ENCODE data around the gene CAMTA1. TPM values are rescaled to one million over a fixed set of nuclear protein-coding genes. Genes with fewer than 3 reads are reported as not detected.

The CAMTA1 gene
- polyA plus RNA-seq, 1 donor from 2014 or later = 162 TPM

DNA sequence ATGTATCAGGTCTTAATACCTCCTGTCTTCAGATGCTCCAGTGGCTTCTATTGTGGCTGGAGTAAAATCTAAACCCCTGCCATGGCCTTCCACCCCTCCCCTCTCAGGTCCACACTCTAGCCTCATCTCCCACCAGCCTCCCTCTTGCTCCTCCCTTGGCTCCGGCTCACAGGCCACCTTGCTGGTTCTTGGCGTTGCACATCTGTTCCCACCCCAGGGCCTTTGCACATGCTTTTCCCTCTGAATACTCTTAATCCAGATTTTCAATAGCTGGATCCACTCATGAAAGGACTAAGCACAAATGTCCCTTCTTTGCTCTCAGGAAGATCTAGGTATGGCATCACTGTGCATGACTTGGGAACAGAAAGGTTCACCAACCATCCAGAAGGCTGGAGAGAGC is 570.4 kb downstream of the CAMTA1 start:
- no peaks in the 10 kb centered on the region for H3K9me2 ChIP-seq (ENCODE audit: insufficient read depth, low read length)
- H4K20me1 ChIP-seq (ENCODE audit: insufficient read depth) = no peaks in the 10 kb centered on the region
- no peaks in the 10 kb centered on the region for H3K79me2 ChIP-seq (replicated peaks; ENCODE audit: insufficient read depth, low read length)
- H3K36me3 ChIP-seq (ENCODE audit: insufficient read depth, low read length) = no peaks in the 10 kb centered on the region
- H3K27me3 ChIP-seq (ENCODE audit: insufficient read depth, low read depth, low read length) = no peaks in the 10 kb centered on the region
- H3K4me2 ChIP-seq (ENCODE audit: low read length) = no peak overlapping the region
- no peak overlapping the region for H3K9ac ChIP-seq (ENCODE audit: low read length)
- no peak overlapping the region for H3K4me3 ChIP-seq (ENCODE audit: low read length)
- no peaks in the 10 kb centered on the region for H3K9me3 ChIP-seq (ENCODE audit: low read length)
- H3K27ac ChIP-seq (ENCODE audit: low read length) = no peak overlapping the region
- H3F3A ChIP-seq (ENCODE audit: insufficient read depth, low read length, poor library complexity, severe bottlenecking) = no peaks in the 10 kb centered on the region
- H2AFZ ChIP-seq (ENCODE audit: low read depth, low read length) = no peak overlapping the region
- TF ChIP-seq, protein P1, sequence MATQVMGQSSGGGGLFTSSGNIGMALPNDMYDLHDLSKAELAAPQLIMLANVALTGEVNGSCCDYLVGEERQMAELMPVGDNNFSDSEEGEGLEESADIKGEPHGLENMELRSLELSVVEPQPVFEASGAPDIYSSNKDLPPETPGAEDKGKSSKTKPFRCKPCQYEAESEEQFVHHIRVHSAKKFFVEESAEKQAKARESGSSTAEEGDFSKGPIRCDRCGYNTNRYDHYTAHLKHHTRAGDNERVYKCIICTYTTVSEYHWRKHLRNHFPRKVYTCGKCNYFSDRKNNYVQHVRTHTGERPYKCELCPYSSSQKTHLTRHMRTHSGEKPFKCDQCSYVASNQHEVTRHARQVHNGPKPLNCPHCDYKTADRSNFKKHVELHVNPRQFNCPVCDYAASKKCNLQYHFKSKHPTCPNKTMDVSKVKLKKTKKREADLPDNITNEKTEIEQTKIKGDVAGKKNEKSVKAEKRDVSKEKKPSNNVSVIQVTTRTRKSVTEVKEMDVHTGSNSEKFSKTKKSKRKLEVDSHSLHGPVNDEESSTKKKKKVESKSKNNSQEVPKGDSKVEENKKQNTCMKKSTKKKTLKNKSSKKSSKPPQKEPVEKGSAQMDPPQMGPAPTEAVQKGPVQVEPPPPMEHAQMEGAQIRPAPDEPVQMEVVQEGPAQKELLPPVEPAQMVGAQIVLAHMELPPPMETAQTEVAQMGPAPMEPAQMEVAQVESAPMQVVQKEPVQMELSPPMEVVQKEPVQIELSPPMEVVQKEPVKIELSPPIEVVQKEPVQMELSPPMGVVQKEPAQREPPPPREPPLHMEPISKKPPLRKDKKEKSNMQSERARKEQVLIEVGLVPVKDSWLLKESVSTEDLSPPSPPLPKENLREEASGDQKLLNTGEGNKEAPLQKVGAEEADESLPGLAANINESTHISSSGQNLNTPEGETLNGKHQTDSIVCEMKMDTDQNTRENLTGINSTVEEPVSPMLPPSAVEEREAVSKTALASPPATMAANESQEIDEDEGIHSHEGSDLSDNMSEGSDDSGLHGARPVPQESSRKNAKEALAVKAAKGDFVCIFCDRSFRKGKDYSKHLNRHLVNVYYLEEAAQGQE (IDR thresholded peaks at IDR 0.05; ENCODE audit: borderline replicate concordance) = no peak
- TF ChIP-seq POLR2AphosphoS5 (IDR thresholded peaks at IDR 0.05) = no peak
- TF ChIP-seq RAD21 (conservative IDR thresholded peaks at IDR 0.05) = no peak
- TF ChIP-seq TAF1 (IDR thresholded peaks at IDR 0.05; ENCODE audit: low read depth) = no peak
- no peak for TF ChIP-seq EP300 (conservative IDR thresholded peaks at IDR 0.05; ENCODE audit: poor library complexity, severe bottlenecking)
- no peak for TF ChIP-seq EZH2 (IDR thresholded peaks at IDR 0.05; ENCODE audit: borderline replicate concordance, insufficient read depth, low read length, poor library complexity, severe bottlenecking)
- TF ChIP-seq SMC3 (conservative IDR thresholded peaks at IDR 0.05; ENCODE audit: poor library complexity) = no peak
- TF ChIP-seq, protein P2, sequence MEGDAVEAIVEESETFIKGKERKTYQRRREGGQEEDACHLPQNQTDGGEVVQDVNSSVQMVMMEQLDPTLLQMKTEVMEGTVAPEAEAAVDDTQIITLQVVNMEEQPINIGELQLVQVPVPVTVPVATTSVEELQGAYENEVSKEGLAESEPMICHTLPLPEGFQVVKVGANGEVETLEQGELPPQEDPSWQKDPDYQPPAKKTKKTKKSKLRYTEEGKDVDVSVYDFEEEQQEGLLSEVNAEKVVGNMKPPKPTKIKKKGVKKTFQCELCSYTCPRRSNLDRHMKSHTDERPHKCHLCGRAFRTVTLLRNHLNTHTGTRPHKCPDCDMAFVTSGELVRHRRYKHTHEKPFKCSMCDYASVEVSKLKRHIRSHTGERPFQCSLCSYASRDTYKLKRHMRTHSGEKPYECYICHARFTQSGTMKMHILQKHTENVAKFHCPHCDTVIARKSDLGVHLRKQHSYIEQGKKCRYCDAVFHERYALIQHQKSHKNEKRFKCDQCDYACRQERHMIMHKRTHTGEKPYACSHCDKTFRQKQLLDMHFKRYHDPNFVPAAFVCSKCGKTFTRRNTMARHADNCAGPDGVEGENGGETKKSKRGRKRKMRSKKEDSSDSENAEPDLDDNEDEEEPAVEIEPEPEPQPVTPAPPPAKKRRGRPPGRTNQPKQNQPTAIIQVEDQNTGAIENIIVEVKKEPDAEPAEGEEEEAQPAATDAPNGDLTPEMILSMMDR (IDR thresholded peaks at IDR 0.05; ENCODE audit: poor library complexity, severe bottlenecking) = no peak
- TF ChIP-seq MXI1 (conservative IDR thresholded peaks at IDR 0.05; ENCODE audit: poor library complexity, severe bottlenecking) = no peak

DNA sequence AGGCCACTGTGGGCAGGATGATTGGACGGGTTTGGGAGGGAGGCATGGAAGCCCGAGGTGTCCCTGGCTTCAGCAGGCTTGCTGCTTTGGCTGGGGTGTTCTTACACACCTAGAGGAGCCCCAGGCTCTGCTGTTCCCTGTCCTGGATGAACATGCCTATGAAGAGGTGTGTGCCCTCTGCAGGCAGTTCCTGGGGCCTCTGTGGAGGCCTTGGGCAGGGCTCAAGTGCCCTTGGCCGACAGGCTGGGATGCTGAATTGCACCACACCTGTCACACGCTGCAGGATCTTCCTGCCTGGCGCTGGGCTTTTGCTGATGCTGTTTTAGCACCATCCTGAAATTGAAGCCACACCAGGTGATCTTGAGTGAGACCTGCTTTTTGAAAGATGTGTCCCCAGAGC is 570.8 kb downstream of the CAMTA1 start:
- Histone ChIP-seq H3F3A (ENCODE audit: insufficient read depth, low read length, poor library complexity, severe bottlenecking) (no peaks in the 10 kb centered on the region), H3K9me3 (ENCODE audit: low read length) (no peaks in the 10 kb centered on the region), H3K79me2 (replicated peaks; ENCODE audit: insufficient read depth, low read length) (no peaks in the 10 kb centered on the region), H3K9me2 (ENCODE audit: insufficient read depth, low read length) (no peaks in the 10 kb centered on the region), H3K36me3 (ENCODE audit: insufficient read depth, low read length) (no peaks in the 10 kb centered on the region), H4K20me1 (ENCODE audit: insufficient read depth) (no peaks in the 10 kb centered on the region), H3K9ac (ENCODE audit: low read length) (no peak overlapping the region), H3K27ac (ENCODE audit: low read length) (no peak overlapping the region), H2AFZ (ENCODE audit: low read depth, low read length) (no peak overlapping the region), H3K27me3 (ENCODE audit: insufficient read depth, low read depth, low read length) (no peaks in the 10 kb centered on the region), H3K4me3 (ENCODE audit: low read length) (no peak overlapping the region), H3K4me2 (ENCODE audit: low read length) (no peak overlapping the region)
- TF ChIP-seq EP300 (conservative IDR thresholded peaks at IDR 0.05; ENCODE audit: poor library complexity, severe bottlenecking) = no peak
- no peak for TF ChIP-seq RAD21 (conservative IDR thresholded peaks at IDR 0.05)
- TF ChIP-seq SMC3 (conservative IDR thresholded peaks at IDR 0.05; ENCODE audit: poor library complexity) = no peak
- TF ChIP-seq, protein P2 (IDR thresholded peaks at IDR 0.05; ENCODE audit: poor library complexity, severe bottlenecking) = no peak
- TF ChIP-seq, protein P1 (IDR thresholded peaks at IDR 0.05; ENCODE audit: borderline replicate concordance) = no peak
- no peak for TF ChIP-seq TAF1 (IDR thresholded peaks at IDR 0.05; ENCODE audit: low read depth)
- TF ChIP-seq EZH2 (IDR thresholded peaks at IDR 0.05; ENCODE audit: borderline replicate concordance, insufficient read depth, low read length, poor library complexity, severe bottlenecking) = no peak

Measured in neural cell (in vitro differentiated cells).